Omental fat pad (tissue), 4 donors: ENCODE results near the gene COQ3. TPM values are rescaled to one million over a fixed set of nuclear protein-coding genes. Genes with fewer than 3 reads are reported as not detected.

Experiments used
- ATAC-seq: fragments of 150-250 bp; one replicate; pipeline ENCODE4 v1.9.1; 2016; ENCODE audit warnings: mild to moderate bottlenecking, moderate library complexity; ENCODE audit not compliant: low FRiP score
- DNase-seq: peaks from one replicate; pipeline ENCODE4 v3.0.0-alpha.2; 2019; ENCODE audit warnings: low spot score
- total RNA-seq, 4 donors: library from RNA; depleted of rRNA; stranded (reverse); fragments of >200 nt; gene quantifications; one replicate each; pipeline ENCODE4 v1.1.0, GENCODE V29; 2016
- TF ChIP-seq, protein P1 (sequence below), 3 donors: fragments of 450-650 bp; IDR thresholded peaks; one replicate each; pipeline ENCODE4 v1.5.1; 2016 to 2017; ENCODE audit warnings: antibody characterized with exemption in 3 of 3, mild to moderate bottlenecking in 3 of 3, moderate library complexity in 2 of 3

Gene COQ3
- total RNA-seq, 4 donors from 2014 or later: 1.2 to 4.5 (median 4.0) TPM

DNA sequence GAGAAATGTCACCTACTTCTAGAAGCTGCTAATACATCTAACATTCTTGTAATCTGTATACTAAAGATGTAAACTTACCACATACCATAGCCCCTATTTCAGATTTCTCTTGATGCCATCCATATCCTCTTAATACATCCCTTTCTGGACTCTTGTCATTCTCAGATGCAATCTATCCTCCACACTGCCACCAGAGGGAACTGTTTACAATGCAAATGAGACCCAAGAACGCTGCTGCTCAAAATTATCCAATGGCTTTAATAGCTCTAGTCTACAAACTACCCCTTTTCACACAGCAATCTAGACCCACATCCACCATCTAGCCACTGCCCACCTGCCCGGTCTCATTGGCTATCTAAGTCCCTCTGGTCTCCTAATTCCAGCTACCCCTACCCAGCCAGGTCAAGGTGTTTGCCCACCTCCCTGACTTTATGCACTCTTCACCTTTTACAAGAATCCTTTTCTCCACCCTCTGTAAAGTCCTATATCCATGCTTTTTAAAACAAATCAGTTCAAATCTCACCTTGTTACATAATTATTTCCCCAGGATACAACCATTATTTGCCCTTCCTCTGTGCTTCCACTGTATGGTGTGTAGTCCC, 59.4 kb downstream of the COQ3 start:
- TF ChIP-seq, protein P1, sequence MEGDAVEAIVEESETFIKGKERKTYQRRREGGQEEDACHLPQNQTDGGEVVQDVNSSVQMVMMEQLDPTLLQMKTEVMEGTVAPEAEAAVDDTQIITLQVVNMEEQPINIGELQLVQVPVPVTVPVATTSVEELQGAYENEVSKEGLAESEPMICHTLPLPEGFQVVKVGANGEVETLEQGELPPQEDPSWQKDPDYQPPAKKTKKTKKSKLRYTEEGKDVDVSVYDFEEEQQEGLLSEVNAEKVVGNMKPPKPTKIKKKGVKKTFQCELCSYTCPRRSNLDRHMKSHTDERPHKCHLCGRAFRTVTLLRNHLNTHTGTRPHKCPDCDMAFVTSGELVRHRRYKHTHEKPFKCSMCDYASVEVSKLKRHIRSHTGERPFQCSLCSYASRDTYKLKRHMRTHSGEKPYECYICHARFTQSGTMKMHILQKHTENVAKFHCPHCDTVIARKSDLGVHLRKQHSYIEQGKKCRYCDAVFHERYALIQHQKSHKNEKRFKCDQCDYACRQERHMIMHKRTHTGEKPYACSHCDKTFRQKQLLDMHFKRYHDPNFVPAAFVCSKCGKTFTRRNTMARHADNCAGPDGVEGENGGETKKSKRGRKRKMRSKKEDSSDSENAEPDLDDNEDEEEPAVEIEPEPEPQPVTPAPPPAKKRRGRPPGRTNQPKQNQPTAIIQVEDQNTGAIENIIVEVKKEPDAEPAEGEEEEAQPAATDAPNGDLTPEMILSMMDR (IDR thresholded peaks at IDR 0.05): no peak
- no peak for ATAC-seq
- no peak for DNase-seq

DNA sequence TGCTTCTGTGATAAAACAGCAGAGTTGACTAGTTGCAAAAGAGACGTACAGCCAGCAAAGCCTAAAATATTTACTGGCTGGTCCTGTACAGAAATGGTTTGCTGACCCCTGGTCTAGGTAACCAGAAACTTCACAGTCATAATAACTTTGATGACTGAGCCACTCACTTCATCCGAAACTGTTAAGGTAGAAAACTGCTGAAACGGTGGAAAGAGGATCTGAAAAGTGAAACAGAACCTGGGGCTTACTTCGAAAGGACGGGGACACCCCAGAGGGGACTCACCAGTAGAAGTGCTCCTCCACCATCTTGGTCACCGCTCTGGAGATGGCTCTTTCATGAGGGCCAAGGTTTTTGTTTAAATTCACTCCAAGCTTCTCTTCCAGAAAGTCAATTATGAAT, 60.9 kb downstream of the COQ3 start:
- no peak for DNase-seq
- TF ChIP-seq, protein P1 (IDR thresholded peaks at IDR 0.05): no peak
- ATAC-seq: no peak

DNA sequence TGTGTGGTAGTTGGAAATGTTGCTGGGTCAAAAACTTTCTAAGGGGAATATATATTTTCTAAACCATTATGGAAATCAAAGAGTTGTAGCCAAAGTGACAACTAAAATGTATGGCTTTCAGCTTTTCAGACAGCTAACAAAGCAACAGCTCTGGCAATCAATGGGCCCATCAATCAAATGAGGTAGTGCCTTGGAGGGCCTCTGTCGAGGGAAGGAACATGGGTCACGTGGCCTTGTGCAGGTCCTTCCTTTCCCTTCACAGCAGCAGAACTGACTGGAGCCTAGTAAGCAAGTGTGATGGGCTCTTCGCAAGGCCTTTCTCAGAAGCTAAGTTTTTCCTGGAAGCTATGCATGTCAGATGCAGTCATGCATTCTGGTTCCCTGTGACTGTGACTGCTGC, 62.5 kb downstream of the COQ3 start:
- TF ChIP-seq, protein P1 (IDR thresholded peaks at IDR 0.05): no peak
- ATAC-seq: no peak

DNA sequence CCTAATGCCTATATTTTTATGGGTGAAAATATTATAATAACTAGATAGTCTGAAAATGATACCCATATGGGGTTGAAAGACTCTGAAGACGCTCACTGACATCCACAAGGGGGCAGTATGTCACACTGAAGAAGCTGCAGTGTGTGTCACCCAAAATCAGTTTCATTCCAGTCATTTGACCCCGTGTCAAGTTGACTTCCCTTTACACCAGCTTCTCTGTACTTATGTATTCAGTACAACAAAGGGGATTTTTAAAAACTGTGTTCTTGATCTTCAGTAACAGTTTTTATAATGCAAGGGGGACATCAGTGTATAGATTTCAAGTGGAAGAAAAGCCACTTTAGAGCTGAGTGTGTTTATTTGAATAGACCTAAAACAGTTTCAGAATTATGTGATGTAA, 63.8 kb downstream of the COQ3 start:
- peak; percentile 30 for DNase-seq
- ATAC-seq: peak; percentile 72
- TF ChIP-seq, protein P1 (IDR thresholded peaks at IDR 0.05): no peak

More for the DNA sequence above, 62.5 kb downstream of the COQ3 start:
- no peak for DNase-seq

DNA sequence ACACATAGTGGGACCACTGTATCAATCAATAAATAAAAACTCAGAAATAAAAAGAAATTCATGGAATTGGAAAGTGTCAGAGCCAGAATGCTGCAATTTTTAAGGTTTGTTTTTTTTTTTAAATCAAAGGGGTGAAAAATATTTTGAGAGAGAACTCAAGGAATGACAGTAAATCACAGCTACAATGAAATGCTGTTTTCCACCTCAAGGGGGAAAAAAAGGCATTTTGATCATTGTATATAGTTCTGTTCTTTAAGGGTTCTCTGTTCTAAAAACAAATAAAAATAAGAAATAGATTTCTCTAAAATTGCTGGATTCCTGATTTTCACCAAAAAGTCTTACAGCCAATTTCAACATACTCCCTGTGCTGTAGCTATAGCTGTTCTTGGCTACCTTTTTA, 69.0 kb downstream of the COQ3 start:
- ATAC-seq (no peak), DNase-seq (no peak)
- TF ChIP-seq, protein P1 (IDR thresholded peaks at IDR 0.05): no peak

Other genes with a start within 250 kb of the COQ3 start
- 1 to 10 TPM in 1 of 4 donors, under 1 TPM in 3; 0.16 to 1.7 (median 0.56) TPM for gene FAXC, start 44.5 kb downstream of the COQ3 start, total RNA-seq
- gene PNISR, start 31.1 kb upstream of the COQ3 start, total RNA-seq: 100 to 1,000 TPM in 2 of 4 donors, 10 to 100 TPM in 2; 94.9 to 186 (median 98.0) TPM
- gene USP45, start 121.2 kb upstream of the COQ3 start, total RNA-seq: 10 to 100 TPM; 12.5 to 24.4 (median 16.8) TPM
- gene CCNC, start 174.5 kb upstream of the COQ3 start, total RNA-seq: 10 to 100 TPM; 49.6 to 59.9 (median 50.3) TPM
- not detected for gene PRDM13, start 212.6 kb upstream of the COQ3 start, total RNA-seq